GM21526 (cell line): ENCODE data around the gene TIAM1.

Source experiments
- ATAC-seq: cut with Tn5 transposase; IDR thresholded peaks from one replicate; pipeline ENCODE4 v1.9.1; 2021; ENCODE audit warnings: moderate library complexity; ENCODE audit not compliant: unreplicated experiment, low FRiP score

Gene TIAM1

DNA sequence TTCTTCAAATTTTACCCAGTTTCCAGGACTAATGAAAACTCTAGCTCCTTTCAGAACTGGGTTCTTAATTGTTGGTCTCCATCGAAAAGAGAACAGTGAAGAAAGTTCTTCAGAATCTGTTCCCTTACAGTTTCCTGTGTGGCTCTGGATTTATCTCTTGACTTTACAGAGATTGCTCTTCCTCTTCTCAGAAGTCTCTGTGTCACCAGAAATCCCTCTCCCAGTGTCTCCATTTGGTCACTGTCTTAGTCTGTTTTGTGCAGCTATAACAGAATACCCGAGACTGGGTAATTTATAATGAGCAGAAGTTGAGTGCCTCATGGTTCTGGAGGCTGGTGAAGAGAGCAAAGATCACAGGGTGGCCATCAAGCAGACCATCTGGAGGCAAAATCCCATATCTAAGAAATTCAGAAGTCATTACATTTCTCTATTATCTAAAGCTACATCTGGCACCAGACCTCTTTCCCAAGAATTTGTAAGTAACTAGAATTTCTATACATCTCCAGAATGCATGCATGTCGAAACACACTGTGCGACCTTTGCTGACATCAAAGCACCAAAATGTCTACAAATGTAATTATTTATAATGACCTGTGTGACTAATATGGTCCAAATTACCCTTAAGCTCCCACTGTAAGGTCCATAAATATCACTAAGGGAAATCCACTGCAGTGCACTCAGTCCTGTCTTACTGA is 240.3 kb downstream of the TIAM1 start:
- ATAC-seq: no peak

DNA sequence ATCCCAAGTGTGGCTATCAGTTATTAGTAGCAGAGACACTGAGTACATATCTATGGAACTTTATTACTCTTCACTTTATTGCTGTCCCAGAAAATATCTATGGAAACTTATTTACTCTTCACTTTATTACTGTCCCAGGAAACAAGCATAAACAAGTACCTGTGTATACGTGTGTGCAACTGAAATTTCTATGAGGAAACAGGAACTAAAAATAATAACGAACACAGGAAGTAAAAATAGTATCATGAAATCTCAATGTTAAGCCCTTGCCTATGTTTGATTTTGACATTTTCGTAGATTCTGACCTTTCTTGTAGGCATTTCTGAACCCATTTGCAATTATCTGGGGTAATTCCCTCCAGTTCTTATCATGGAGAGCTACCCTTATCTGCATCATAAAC is 240.9 kb downstream of the TIAM1 start:
- ATAC-seq: no peak

DNA sequence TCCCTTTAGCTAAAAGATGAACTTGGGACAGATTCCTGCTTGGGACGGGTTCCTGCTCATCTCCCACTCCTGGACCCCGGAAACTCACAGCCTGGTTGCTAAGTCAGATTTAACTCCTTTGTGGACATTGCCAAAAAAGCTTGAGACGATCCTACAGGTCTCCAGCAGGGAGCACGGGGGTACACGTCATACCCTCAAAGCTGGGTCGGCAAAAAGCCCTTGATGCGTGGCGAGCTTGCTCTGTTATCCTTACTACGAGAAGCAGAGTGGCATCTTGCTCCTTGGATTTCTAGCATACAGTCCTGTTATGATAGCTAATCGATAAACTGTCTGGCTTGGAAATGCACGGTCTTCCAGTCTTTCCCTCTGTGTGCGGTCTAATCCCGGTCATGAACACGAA is 244.9 kb downstream of the TIAM1 start:
- ATAC-seq: no peak

DNA sequence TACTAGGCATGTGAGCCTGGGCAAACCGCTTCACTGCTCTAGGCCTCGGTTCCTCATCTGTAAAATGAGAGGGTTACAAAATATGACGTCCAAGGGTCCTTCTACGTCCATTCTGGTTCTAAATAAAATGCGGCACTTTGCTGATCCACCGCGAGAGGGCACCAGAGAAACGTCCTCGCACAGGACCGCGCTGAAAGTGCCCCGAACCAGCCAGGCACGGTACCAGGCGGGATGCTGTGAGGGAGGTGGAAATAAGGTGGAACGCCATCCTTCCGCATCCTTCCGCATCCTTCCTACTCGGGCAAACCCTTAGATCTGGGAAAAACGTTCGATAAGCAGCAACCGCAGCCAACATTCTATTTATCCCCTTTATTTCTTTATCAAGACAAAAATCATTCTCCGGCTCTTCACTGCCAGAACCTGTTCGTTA is 245.5 kb downstream of the TIAM1 start:
- peak; percentile 79 for ATAC-seq

DNA sequence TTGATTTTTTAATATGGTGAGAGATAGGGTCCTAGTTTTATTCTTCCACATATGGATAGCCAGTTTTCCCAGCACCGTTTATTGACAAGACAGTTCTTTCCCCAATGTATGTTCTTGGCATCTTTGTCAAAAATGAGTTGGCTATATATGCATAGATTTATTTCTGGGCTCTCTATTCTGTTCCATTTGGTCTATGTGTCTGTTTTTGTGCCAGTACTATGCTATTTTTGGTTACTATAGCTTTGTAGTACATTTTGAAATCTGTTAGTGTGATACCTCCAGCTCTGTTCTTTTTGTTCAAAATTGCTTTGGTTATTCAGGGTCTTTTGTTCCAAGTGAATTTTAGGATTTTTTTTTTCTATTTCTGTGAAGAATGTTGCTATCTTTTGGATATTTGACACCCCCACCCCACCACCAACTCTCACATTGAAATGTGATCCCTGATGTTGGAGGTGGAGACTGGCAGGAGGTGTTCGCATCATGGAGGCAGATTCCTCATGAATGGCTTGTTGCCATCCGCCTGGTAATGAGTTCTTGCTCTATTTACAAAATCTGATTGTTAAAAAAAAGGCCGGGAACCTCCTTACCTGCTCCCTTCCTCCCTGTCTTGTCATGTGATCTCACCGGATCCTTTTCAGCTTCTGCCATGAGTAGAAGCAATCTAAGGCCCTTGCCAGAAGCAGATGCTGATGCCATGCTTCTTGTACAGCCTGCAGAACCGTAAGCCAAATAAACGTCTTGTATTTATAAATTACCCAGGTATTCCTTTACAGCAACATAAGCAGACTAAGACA is 251.0 kb downstream of the TIAM1 start:
- no peak for ATAC-seq

DNA sequence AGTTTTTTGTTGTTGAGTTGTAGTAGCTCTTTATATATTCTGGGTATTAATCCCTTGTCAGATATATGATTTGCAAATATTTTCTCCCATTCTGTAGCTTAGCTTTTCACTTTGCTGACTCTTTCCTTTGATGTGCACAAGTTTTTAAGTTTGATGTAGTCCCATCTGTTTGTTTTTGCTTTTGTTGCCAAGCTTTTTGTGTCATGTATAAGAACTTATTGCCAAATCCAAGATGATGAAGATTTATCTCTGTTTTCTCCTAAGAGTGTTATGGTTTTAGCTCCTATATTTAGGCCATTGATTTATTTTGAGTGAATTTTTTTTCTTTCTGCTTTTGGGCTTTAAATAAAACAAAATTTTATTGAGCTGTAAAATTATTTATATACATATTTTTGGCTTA is 253.7 kb downstream of the TIAM1 start:
- no peak for ATAC-seq

DNA sequence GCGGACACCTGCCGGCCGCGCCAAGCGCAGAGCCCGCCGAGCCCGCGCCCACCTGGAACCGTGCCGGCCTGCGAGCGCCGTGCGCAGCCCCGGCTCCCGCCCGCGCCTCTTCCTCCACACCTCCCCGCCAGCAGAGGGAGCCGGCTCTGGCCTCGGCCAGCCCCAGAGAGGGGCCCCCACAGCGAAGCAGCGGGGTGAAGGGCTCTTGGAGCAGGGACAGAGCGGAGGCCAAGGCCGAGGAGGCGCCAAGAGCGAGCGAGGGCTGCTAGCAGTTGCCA is 255.6 kb downstream of the TIAM1 start:
- no peak for ATAC-seq

DNA sequence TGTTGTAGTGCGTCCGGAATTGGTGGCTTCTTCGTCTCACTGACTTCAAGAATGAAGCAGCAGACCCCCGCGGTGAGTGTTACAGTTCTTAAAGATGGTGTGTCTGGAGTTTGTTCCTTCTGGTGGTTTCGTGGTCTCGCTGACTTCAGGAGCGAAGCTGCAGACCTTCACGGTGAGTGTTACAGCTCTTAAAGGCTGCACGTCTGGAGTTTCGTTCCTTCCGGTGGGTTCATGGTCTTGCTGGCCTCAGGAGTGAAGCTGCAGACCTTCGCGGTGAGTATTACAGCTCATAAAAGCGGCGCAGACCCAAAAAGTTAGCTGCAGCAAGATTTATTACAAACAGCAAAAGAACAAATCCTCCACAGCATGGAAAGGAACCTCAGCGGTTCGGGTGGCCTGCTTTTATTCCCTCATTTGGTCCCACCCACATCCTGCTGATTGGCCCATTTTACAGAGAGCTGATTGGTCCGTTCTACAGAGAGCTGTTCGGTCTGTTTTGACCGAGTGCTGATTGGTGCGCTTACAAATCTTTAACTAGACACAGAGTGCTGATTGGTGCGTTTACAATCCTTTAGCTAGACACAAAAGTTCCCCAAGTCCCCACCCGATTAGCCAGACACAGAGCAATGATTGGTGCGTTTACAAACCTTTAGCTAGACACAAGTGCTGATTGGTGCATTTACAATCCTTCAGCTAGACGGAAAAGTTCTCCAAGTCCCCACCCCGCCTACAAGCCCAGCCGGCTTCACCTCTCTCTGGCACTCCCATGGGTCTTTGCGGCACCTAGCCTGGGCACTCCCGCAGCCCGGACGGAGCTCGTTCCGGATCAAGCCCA is 256.2 kb downstream of the TIAM1 start:
- no peak for ATAC-seq

DNA sequence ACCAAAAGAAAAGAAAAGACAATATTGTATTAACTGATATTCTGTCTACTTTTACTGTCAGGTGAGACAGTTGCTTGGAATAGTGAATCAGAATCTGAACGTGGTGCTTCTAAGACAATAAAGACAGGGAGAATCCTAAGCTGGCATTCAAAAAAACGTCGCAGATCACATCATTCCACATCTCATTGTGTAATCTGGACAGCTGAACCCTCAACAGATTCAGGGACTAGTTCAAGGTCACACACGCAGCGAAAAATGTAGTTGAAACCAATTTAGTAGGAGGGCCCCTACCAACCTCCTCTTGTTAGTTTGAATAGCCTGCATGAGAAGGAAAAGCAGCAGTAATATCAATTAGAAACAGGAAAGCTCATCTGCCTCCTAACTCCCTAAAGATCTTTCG is 259.4 kb downstream of the TIAM1 start:
- no peak for ATAC-seq

DNA sequence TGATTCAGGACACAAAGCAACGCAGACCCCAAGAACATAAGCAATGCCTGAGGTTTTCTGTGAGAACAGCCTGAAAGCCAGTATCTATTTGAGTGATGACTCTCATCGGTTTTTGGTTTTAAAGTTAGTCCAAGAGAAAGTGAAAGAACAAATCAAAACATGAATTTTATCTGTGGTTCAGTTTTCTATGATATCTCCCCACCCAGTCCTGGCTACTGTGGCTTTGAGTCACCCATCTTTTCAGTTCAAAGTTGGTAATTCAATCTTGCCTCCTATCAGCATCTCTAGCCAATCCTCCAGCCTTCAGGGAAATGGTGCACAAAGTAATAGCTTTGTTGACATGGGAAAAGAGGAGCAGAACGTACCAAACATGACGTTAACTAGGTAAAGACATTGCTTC is 265.3 kb downstream of the TIAM1 start:
- ATAC-seq: peak; percentile 69

DNA sequence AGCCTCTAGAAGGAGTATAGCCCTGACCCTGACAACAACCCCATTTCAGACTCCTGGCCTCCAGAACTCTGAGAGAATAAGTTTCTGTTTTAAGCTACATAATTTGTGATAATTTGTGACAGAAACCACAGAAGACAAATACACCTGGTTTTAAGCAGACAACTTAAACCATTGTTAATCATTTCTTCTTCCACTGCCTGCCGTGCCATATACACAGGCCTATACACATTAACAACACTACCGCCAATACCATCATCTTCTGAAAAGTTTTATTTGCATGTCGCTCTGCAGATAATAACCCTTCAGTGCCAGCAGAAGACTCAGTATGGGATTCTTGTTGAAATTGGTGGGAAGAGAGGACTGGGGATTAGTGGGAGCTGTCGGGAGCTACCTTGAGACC is 265.8 kb downstream of the TIAM1 start:
- ATAC-seq: no peak

DNA sequence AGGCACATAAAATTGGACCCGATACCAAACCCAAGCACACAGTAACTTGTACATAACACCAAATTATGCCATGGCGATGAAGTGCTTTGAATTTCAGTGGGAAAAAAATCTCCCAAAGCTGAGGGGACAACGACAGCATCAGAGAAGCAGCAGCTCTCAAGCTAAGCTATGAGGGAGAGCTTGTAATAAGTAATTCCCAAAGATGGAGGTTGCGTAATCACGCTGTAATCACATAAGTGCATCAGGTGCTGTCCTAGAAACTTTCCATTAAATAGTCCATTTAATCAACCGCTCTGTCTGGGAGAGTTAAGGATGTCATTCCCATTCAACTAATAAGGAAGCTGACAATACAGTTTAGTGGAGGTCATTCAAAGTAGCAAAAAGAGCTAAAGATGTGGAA is 268.2 kb downstream of the TIAM1 start:
- no peak for ATAC-seq

DNA sequence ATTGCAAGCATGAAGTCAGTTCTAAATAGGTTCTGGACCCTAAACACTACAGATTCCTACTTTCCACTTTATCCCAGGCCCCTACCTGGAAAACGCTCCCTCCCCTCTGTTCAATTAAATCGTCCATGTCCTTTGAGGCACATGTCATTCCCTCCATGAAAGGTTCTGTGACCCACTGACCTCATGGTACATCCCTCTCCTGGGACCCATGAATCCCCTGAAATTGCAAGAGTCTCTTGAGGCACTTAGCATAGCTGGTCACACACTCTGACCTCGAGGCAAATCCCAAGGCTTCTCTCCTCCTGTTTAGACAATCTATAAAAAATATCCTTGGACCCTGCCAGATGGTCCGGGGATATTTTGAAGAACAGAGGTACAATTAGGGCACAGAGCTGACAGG is 271.5 kb downstream of the TIAM1 start:
- ATAC-seq: no peak
